ENCODE results near the gene IL3RA.
A peak's percentile ranks its signal among the peaks of the same experiment; 100 is the strongest.

The IL3RA gene

GRCh38 chrX:1385253-1386223 lies 49.0 kb downstream of the IL3RA start:
- no peak for DNase-seq

- no peak for DNase-seq
Observed at GRCh38 chrX:1386338-1387127, 49.9 kb downstream of the IL3RA start.

- no peak for DNase-seq
Observed at GRCh38 chrX:1387141-1387776, 50.7 kb downstream of the IL3RA start.

- DNase-seq, result no peak
Observed at GRCh38 chrX:1388651-1389050, 52.1 kb downstream of the IL3RA start.

DNA sequence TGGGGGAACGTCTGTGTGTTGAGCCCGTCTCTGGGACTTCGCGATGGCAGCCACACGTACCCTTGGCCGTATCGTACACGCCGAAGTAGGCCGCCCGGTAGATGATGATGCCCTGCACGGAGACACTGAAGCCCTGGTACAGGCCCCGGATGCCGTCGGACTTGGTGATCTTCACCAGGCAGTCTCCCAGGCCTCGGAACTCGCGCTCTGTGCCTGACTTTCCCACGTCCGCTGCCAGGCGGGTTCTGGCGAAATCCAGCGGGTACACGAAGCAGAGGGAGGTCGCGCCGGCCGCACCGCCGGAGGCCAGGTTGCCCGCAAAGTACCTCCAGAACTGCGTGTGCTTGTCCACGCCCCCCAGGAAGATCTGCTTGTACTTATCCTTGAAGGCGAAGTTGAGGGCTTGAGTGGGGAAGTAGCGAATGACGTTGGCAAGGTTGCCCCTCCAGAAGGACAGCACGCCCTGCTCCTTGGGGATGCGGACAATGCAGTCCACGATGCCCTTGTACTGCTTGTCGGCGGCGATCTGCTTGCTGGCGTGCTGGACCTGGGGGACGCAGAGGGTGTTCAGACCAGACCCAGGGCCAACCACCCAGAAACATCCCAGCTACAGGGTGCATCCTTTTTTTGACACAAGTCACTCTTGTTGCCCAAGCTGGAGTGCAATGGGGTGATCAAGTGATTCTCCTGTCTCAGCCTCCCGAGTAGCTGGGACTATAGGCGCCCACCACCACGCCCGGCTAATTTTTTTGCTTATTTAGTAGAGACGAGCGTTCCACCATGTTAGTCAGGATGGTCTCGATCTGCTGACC lies 52.8 kb downstream of the IL3RA start:
- DNase-seq, result no peak

DNA sequence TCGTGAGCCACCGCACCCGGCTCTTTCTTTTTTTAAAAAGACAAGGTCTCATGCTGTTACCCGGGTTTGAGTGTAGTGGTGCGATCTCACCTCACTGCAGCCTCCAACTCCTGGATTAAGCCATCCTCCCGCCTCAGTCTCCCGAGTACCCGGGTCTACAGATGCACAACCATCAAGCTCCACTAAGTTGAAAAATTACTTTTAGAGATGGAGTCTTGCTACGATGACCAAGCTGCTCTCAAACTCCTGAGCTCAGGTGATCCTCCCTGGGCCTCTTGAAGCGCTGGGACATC lies 53.4 kb downstream of the IL3RA start:
- no peak for DNase-seq

DNA sequence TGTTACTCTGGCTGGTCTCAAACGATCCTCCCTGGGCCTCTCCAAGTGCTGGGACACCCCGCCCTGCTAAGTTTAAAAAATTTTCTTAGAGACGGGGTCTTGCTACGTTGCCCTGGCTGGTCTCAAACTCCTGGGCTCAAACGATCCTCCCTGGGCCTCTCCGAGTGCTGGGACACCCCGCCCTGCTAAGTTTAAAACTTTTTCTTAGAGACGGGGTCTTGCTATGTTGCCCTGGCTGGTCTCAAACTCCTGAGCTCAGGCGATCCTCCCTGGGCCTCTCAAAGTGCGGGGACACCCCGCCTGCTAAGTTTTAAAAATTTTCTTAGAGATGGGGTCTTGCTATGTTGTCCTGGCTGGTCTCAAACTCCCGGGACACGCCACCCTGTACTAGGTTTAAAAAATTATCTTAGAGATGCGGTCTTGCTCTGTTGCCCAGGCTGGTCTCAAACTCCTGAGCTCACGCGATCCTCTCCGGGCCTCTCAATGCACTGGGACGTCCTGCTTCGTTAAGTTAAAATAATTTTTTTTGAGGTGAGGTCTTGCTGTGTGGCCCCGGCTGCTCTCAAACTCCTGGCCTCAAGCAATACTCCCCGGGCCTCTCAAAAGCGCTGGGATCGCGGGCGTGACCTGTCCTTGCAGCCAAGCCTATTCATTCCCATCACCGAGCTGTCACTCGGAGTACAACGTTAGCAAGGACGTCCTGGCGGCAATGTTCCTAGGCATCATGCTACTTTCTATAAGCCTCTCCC lies 54.2 kb downstream of the IL3RA start:
- no peak for DNase-seq

GRCh38 chrX:1391370-1391706 lies 54.8 kb downstream of the IL3RA start:
- no peak for DNase-seq

DNA sequence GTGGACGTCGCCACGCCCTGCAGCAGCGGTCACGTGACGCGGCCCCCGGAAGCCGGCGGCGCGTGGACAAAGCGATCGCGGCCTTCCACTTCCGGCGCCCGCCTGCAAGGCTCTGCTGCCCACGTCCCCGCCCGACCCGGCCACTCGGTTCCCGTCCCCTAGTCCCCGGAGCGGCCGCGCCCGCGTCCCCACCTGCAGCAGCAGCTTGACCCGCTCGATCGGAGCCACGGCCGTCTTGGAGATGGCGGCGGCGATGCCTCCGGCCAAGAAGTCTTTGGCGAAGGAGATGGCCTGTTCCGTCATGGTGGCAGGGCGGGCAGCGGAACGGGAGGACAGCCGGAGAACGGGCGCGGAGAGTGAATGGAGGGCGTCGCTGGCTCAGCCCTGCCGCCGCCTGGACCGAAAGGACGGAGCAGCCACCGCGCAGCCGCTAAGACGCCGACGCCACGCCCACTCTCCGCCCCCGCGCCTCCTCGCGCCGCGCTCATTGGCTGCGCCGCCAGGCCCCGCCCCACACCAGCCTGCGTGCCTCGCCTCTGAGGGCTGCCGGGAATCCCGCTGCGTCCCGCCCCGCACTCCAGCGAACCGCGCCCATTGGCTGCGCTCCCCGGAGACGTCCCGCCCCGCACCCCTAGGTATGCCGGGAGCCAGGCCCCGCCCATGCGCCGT lies 55.3 kb downstream of the IL3RA start, which contains the start of gene SLC25A6:
Gene SLC25A6 (minus strand): TSS at position 407 of the 669 bp plus-strand sequence. CDS start 104 bp downstream, at position 303.
- DNase-seq, result peak; percentile 100

DNA sequence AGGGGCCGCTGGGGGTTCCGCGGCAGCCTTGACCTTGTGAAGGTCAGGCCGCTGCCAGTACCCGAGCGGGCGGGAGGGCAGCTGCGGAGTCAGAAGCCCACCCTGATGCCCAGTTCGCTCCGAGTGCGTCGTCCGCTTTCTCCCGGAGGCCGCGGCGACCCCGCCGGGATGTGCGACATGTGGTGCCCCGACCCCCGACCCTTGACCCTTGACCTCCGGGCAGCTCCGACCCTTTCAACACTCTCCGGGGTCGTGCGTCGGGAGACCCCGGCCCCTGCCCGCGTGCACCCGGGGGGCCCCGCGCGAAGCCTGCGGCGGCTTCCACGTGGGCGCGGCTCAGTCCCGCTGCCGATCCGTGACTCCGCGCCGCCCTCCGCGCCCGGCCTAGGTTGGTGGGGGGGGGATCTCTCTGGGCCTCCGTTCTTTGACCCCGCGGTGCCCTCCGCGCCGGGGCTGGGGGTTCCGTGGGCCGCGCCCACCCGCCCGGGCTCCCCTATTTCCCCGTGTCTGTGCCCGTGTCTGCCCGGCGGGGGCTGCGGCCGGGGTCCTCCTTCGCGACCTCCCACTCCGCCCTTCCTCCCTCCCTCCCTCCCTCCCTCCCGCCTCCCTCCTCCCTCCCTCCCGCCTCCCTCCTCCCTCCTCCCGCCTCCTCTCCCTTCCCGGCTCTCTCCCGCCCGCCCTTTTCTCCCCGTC lies 55.9 kb downstream of the IL3RA start:
- DNase-seq, result no peak

GRCh38 chrX:1393871-1394615 lies 57.5 kb downstream of the IL3RA start:
- no peak for DNase-seq

DNA sequence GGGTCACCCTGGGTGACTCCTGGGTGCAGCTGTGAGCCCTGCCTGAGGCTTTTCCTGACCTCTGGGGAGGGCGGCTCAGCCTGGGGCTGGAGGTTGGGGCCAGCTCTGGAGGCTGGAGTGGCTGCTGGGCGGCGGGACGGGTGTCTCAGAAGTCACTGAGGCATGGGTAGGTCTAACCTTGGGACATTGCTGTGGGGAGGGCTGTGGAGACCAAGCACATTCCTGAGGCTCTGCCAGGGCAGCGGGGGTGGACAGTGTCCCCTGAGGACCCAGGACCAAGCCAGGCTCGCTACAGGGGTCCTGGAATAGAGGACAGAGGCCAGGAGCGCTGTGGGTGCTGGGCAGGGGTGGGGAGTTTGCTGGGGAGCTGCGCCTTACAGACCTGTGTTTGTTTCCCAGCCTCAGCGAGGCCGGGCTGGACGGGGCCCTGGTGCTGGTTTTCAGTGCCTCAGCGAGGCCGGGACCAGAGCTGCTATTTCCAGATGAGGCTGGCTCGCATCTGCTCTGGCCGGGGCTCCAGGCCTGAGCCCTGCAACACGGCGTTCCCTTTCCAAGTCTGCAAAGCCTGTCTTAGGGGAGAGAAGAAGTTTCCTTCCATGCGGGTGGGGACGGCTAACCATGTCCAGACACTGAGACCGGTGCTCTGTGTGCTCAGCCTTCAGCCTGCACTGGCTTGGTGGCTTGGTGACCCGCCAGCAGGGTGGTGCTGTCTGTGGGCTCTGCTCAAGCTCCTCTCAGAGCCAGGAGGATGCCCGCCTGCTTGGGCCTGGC lies 58.3 kb downstream of the IL3RA start:
- no peak for DNase-seq

DNA sequence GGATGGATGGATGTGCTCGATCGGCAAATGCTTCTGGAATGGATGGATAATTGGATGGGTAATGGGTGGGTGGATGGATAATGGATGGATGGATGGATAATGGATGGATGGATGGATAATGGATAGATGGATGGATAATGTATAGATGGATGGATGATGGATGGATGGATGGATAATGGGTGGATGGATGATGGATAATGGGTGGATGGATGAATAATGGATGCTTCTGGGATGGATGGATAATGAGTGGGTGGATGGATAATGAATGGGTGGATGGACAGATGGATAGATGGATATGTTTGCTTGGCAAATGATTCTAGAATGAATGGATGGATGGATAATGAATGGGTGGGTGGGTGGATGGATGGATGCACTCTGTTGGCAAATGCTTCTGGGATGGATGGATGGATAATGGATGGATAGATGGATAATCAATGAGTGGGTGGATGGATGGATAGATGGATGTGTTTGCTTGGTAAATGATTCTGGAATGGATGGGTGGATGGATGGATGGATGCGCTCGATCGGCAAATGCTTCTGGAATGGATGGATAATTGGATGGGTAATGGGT lies 59.1 kb downstream of the IL3RA start:
- no peak for DNase-seq

DNA sequence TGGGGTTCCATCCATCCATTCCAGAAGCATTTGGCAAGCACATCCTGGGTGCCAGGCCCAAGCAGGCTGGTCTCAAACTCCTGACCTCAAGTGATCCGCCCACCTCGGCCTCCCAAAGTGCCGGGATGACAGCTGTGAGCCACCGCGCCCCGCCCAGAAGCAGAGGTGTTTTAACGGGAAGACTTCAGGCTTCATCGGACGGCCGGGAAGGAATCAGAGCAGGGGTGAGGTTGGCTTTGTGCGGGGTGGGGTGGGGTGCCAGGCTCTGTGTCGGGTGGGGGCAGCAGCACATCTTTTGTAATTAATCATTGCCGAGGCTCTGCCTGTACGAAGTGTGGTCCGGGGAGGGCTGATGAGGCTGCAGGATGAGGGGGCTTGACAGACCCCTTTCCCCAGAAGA lies 60.4 kb downstream of the IL3RA start:
- DNase-seq, result no peak

- DNase-seq, result no peak
Observed at GRCh38 chrX:1397441-1398270, 61.1 kb downstream of the IL3RA start.

DNA sequence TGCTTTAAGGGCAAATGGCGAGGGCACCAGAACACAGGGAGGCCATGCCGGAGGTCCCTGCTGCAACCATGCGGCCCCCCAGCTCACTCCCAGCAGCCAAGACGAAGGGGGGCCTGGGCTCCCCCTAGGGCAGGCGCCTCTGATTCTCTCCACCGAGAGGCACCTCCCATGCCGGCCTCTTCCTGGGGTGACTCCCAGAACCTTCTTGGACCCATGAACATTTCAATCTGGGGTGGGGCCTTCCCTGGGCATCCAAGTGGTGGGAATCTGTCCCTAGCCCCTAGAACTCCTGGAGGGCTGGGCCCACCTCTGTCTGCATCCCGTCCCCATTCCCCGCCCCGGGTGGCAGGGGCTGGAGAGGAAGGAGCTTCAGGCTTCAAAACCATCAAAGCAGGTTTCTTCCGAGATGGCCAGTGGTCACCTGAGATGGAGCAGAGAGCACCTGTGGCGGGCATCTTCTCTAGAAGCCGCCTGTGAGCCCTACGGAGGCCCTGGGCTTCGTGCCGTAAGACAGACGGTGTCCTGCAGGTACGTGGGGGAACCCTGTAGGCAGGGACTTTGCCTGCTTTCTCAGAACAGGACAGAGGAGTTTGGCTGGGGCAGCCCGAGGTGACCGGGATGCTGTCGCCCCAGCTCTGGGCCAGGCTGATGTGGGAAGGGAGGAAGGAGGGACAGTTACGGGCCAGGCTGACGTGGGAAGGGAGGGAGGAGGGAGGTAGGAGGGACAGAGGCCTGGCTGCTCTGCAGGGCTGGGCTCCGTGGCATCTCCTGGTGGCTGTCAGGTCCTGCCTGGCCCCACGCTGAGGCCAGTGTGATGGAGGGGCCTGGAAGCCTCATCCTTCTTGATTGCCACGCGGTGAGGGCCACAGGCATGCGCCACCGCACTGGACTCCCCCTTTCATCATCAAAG lies 62.1 kb downstream of the IL3RA start:
- DNase-seq, result no peak

DNA sequence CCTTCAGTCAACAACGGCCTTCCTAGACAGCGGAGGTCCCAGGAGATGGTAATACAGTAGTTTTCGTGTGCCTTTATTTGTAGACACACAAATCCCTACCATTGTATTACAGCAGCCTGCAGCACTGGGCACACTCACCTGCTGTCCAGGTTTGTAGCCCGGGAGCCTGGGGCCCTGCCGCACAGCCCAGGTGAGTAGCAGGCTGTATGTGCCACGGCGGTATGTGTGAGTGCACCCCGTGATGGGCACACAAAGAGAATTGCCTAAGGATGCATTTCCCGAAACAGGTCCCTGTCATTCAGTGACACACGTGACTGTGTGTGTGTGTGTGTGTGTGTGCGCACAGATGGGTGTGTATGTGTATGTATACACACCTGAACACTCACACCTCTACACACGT lies 63.5 kb downstream of the IL3RA start:
- no peak for DNase-seq

All from stimulated activated CD4-positive, alpha-beta T cell treated with anti-CD3 and anti-CD28 coated beads, Interleukin-12 subunit alpha, Interleukin-12 subunit beta, amount 100 ng/mL, for 4 hours (primary cell).